HG03064 (cell line): ENCODE results near the gene PRR36.

Experiments used
- ATAC-seq: cut with Tn5 transposase; IDR thresholded peaks from one replicate; pipeline ENCODE4 v1.9.1; 2021; ENCODE audit warnings: low read depth; ENCODE audit not compliant: unreplicated experiment

Gene PRR36

DNA sequence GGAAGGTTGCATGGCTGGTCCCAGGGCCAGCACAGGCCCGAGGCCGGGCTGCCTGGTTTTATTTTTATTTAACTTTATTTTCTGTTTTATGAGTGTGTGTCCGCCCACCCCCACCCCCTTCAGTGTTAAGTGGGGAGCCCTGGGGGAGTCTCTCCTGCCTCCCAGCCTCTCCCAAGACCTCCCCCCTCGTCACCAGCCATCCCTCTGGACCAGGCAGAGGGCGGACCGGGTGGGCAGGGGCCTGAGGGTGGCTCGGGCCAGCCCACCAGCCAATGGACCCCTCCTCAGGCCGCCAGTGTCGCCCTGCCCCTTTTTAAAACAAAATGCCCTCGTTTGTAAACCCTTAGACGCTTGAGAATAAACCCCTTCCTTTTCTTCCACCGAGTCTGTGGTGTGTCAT lies 39.9 kb upstream of the PRR36 start:
- ATAC-seq = no peak

- ATAC-seq = no peak
Measured at GRCh38 chr19:7913652-7914051, 39.5 kb upstream of the PRR36 start.

GRCh38 chr19:7912697-7913564 lies 38.7 kb upstream of the PRR36 start:
- no peak for ATAC-seq

GRCh38 chr19:7912144-7912696 lies 38.0 kb upstream of the PRR36 start:
- ATAC-seq = no peak

GRCh38 chr19:7911508-7912143 lies 37.4 kb upstream of the PRR36 start:
- no peak for ATAC-seq

- no peak for ATAC-seq
Measured at GRCh38 chr19:7910321-7911161, 36.4 kb upstream of the PRR36 start.

- no peak for ATAC-seq
Measured at GRCh38 chr19:7909471-7910067, 35.4 kb upstream of the PRR36 start.

DNA sequence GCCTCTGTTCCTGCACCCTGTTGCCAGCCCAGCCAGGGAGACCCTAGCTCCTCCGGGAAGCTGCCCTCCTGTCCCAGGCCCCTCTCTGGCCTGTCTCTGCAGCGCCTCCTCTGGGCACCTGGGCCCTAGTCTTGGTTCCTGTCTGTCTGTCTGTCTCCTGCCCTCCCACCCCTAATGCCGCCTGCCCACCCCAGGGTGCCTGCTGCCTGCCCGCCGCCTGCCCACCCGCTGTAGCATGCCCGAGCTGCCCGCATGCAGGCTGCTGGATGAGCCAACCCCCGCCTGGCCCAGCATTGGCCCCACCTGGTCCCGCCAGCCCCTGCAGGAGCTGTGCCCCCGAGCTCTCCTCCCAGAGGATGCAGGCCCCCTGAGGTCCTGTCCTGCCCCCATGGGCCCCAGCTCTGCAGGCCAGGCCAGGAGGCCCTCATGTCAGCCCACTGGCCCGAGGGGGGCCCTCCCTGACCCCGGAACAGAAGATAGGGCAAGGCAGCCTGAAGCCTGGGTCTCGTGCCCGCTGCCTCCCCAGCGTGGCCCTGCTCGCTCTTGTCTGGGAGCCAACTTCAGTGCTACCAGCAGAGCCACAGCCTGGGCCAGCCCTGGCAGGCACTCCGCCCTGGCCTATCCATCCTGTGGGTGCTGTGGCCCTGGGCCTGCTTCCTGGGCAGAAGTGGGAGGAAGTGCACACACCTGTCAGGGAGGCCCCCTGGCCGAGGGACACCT lies 34.7 kb upstream of the PRR36 start:
- ATAC-seq = no peak

DNA sequence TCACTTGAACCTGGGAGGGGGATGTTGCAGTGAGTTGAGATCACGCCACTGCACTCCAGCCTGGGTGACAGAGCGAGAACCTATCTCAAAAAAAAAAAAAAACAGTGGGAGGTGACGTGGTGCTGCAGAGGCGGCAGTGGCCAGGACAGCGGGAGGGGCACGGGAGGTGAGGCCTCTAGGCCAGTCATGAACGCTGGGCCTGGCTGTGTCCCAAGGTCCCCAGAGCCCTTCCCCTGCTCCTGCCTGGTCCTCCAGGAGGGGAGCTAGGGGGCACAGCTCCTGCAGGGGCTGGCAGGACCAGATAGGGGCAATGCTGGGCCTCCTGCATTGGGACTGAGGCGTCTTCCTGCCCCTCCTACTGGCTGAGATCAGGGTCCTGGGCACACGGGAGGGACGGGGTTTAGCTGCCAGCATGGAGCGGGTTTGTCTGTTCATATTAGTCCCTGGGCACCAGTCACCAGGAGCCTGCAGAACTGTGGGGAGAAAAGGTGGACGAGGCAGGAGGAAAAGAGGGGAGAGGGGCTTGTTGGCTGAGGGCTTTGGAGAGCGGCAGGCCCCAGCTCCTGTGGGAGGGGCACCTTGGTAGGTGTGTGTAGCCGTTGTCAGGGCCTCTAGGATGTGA lies 34.0 kb upstream of the PRR36 start:
- no peak for ATAC-seq

- no peak for ATAC-seq
Measured at GRCh38 chr19:7907544-7907943, 33.4 kb upstream of the PRR36 start.

GRCh38 chr19:7907122-7907521 lies 32.9 kb upstream of the PRR36 start:
- ATAC-seq = no peak

GRCh38 chr19:7905859-7906258 lies 31.7 kb upstream of the PRR36 start:
- no peak for ATAC-seq

GRCh38 chr19:7905268-7905667 lies 31.1 kb upstream of the PRR36 start:
- ATAC-seq = no peak

DNA sequence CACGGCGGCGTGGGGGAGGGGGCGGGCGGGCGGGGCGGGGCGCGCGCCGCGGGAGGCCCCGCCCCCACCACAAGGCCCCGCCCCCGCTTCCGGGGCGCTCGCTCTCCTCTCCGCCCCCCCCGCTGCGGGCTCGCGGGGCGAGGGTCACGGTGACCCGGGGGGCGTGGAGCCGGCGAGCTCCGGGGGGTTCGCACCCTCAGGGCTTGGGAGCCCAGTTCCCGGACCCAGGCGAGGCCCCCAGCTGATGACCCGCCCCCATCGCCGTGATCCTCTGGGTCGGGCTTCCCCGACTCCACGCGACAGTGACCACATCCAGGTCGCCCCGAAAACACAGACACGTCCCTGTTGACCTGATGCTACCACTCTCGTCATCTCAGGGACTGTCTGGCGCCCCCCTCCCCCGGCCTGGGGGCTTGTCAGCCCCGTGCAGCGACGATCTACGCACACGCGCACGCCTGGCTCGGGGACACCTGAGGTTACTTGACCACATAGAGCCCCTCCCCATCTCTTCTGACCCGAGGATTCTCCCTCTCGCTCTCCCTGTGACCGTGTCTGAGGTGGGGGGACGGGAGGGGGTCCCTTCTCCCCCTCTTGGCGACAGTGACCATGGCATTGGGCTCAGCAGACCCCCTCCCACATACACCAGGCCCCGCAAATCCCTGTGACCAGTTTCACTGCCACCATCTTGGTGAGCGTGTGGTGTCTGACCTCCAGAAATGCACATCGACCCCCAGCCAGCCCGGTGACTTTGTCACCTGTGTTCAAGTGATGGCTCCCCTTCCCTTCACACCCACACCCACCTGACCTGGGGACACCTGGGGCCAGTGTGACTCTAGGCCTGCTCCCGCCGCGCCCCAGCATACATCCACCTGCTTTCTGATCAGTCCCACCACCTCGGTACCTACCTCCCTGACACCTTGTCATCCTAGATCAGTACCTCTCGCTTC lies 30.2 kb upstream of the PRR36 start:
- ATAC-seq = peak; percentile 25

DNA sequence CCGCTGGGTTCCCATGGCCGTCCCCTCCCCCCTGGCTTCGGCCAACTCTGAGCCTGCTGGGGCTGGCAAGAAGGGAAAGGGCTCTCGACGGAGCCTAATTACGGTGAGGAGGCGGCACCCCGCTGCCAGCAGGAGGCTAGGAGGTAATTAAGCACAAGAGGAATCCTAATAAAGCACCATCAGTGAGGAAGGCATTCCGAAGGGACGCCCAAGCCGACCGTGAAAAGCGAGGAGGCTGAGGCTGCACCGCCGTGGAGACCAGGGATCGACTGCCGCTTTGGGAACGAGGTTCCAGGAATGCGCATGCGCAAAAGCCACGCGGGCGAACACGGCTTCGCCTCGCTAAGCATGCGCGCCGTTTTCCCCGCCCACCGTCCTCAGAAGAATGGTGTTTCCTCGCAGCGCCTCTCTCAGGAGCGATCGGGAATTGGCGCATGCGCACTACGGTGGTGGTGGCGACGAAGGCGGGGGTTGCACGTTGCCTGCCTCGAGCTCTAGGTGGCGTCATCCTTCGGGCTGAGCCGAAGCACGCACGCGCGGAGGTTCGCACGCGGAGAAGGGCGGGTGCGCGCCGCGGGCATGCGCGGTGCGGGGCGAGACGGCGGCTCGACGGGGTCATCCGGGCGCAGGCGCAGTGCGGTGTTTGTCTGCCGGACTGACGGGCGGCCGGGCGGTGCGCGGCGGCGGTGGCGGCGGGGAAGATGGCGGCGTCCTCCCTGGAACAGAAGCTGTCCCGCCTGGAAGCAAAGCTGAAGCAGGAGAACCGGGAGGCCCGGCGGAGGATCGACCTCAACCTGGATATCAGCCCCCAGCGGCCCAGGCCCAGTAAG lies 29.3 kb upstream of the PRR36 start, which contains the start of gene MAP2K7:
MAP2K7 (plus strand) TSS at position 634 of the 830 bp plus-strand sequence; CDS start at position 702, 68 bp downstream.
- ATAC-seq = peak; percentile 65

DNA sequence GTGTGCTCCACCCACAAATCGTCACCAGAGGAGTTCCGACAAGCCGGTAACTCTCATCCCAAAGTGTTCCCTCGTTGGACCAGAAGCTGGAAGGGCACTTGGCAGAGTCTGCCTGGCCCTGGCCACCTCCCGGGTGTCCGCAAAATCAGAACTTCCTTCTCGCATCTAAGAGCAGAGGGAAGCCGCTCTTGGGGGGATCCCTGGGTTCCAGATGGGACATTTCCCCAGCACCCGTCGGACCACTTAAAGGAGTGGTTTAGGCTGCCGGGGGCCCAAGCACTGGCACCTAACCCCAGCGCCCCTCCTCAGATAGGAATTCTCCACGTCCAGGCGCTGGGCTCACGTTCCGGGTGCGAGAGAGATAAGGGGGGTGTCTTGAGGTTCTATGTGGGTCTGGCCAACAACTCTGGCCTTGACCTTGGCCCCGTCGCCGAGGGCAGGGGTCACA lies 28.6 kb upstream of the PRR36 start:
- no peak for ATAC-seq

GRCh38 chr19:7901337-7901736 lies 27.1 kb upstream of the PRR36 start:
- ATAC-seq = no peak
